EL (cell line): ENCODE measurements around the gene SLC2A14.
"Not testable (repeated sequence)": the region's sequence is repeated elsewhere in the genome, so short reads cannot be mapped to it uniquely, and the experiment has no call there.

Source experiments
- DNase-seq: peaks from one replicate; pipeline ENCODE4 v3.0.0-alpha.2; 2016

The SLC2A14 gene

DNA sequence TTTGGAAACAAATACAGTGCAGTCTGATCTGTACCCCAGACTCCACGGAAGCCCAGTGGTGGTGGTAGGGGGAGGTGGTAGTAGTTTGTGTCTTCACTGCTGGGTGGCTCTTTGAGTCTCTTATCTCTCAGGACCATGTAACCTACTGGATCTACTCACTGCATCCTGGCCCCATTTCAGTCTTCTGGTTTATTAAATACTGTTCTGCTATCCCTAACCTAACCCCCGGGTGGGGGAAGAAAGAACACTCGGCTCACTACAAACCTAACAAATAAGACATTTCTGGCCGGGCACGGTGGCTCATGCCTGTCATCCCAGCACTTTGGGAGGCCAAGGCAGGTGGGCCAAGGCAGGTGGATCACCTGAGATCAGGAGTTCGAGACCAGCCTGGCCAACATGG, 39.5 kb downstream of the SLC2A14 start:
- not testable (repeated sequence) for DNase-seq

- peak; percentile 67 for DNase-seq
These were observed 40.5 kb downstream of the SLC2A14 start for GRCh38 chr12:7832059-7832696.

DNA sequence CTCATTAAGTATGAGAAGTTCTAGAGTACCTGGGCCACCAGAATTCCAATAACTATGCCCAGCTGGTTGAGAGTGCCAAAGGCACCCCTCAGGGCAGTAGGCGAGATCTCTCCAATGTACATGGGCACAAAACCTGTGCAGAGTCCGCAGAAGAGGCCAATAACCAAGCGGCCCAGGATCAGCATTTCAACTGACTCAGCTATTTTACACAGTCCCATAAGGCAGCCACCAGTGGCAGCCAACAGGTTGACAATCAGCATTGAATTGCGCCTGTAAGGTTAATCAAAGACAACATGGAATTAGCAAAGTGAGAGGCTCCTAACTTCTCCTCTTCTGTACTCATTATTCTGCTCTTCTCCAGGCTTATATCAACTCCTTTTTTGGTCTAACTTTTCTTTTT, 43.0 kb downstream of the SLC2A14 start:
- DNase-seq = not testable (repeated sequence)

GRCh38 chr12:7825754-7826153, 47.0 kb downstream of the SLC2A14 start:
- not testable (repeated sequence) for DNase-seq

DNA sequence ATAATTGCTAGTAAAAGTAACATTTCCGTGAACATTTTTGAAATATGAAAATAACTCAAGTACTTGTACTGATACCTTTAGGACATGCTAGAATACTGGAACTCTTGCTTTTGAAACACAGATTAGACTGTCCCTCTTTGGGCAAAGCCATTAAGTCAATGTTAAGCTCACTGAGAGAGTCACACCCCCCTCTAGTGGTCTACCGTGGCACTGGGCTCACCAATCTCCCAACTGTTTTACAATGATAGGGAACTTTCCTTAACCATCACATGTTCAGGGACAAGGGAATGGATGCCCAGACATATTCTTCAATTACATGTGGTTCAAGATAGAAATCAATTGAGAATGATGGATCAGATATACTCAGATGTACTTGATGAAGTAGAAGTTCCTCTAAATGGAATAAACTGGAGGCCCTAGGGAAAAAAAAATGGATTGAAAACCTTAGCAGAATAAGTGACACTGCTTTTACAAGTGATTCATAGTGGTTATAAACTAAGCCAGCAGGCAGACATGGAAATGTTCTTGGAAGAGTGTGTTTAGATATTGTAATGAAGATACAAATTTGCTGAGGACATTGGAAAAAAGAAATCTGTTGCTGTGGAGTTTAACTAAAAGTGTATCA, 65.7 kb downstream of the SLC2A14 start:
- DNase-seq = peak; percentile 68

GRCh38 chr12:7806319-7806718, 66.4 kb downstream of the SLC2A14 start:
- DNase-seq = not testable (repeated sequence)

DNA sequence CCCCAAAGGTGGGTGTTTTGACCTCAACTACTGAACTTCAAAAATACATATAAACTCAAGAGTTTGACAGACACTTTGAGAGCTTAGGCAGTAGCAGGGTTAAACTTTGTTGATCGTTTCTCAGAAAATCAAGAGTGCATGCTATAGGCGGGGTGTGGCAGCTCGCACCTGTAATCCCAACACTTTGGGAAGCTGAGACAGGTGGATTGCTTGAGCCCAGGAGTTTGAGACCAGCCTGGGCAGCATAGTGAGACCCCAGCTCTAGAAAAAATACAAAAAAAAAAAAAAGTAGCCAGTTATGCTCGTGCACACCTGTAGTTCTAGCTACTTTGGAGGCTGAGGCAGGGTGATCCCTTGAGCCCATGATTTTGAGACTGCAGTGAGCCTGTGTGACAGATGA, 71.3 kb downstream of the SLC2A14 start:
- no peak for DNase-seq

DNA sequence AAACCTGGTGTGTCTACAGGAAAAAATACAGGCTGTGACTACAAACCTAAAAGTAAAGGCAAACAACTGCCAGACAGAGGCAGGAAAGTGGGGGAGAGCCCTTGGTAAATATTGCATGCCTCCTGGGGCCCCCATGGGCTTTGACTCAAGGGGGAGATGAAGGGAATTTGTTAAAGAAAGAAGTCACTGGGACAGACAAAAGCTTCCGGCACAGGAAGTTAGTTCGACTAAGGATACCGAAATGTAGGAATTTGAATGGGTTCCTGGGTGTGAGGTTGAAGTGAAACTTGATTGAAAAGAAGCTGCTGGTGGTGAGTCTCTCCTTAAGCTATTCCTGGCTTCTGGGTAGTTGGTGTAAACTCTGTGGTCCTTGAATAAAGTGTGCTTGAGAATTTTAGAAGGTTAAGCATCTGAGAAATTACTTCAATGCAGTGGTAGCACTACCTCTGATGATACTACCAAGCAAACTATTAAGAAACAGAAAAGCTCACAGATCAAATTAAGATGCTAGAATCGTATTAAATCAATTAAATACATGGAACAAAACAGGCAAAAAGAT, 73.9 kb downstream of the SLC2A14 start:
- not testable (repeated sequence) for DNase-seq

GRCh38 chr12:7797698-7798398, 74.9 kb downstream of the SLC2A14 start:
- DNase-seq = peak; percentile 6

DNA sequence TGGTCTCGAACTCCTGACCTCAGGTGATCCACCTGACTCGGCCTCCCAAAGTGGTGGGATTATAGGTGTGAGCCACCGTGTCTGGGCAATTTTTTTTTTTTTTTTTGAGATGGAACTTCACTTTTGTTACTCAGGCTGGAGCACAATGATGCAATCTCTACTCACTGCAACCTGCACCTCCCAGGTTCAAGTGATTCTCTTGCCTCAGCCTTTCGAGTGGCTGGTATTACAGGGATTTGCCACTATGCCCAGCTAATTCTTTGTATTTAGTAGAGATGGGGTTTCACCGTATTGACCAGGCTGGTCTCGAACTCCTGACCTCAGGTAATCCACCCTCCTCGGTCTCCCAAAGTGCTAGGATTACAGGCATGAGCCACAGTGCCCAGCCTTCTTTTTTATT, 75.4 kb downstream of the SLC2A14 start:
- not testable (repeated sequence) for DNase-seq

DNA sequence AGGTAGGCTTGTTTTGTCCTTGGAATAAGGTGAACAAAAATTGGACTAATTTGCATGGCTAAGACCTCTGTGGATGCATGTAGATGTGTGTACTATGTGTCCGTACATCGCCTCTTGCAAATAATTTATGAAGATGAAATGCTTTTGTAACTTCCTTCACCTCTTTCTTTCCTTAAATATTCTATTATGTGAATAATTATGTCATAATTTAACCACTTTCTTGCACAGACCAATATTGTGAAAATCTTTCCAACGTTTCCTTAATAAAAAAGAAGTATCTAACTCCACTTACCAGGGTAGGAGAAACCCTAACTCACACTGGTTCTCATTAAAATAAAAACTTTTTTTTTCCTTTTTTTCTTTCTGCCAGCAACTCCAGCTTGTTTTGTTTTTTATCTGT, 79.5 kb downstream of the SLC2A14 start:
- no peak for DNase-seq

- not testable (repeated sequence) for DNase-seq
These were observed 83.7 kb downstream of the SLC2A14 start, which contains the start of gene NANOG for GRCh38 chr12:7788884-7789528. NANOG (plus strand) TSS chr12:7789402; CDS start chr12:7789615, 213 bp downstream.

DNA sequence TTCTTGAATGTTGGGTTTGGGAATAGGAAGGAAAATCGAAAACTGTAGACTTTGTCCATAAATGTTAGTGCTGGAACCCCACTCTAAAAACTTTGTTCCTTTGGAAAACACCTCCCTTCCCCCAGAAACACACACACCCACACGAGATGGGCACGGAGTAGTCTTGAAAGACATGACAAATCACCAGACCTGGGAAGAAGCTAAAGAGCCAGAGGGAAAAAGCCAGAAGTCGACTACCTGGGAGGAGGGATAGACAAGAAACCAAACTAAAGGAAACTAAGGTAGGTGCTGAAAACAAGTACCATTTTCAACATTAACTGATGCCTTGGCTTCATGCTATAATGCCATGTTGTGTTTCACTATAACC, 84.4 kb downstream of the SLC2A14 start:
- DNase-seq = no peak

GRCh38 chr12:7787574-7788293, 85.0 kb downstream of the SLC2A14 start:
- DNase-seq = no peak

- no peak for DNase-seq
These were observed 88.0 kb downstream of the SLC2A14 start for GRCh38 chr12:7784701-7785100.

GRCh38 chr12:7783433-7783832, 89.3 kb downstream of the SLC2A14 start:
- DNase-seq = not testable (repeated sequence)

DNA sequence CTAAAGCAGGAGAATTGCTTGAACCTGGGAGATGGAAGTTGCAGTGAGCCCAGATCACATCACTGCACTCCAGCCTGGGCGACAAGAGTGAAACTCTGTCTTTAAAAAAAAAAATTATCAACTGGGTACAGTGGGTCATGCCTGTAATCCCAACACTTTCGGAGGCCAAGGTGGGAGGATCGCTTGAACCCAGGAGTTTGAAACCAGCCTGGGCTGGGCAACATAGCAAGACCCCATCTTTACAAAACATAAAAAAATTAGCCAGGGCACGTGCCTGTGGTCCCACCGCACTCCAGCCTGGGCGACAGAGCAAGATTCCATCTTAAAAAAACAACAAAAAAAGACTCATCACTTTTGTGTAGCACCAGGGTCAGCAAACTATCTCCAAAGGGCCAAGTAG, 90.7 kb downstream of the SLC2A14 start:
- no peak for DNase-seq

- DNase-seq = no peak
These were observed 91.4 kb downstream of the SLC2A14 start for GRCh38 chr12:7781274-7781673.

- DNase-seq = no peak
These were observed 102.7 kb downstream of the SLC2A14 start for GRCh38 chr12:7769999-7770398.
